NCI-H82 (cell line): ENCODE measurements around the gene MAP4.
A peak's percentile ranks its signal among the peaks of the same experiment; 100 is the strongest.
"Not testable (repeated sequence)": the region's sequence is repeated elsewhere in the genome, so short reads cannot be mapped to it uniquely, and the experiment has no call there.

Source experiments
- DNase-seq: peaks from one replicate; lab custom pipeline; 2025; lab: John Stamatoyannopoulos, UW

The MAP4 gene

GRCh38 chr3:48015431-48016180, 610 bp downstream of the MAP4 start:
- DNase-seq: peak; percentile 28

- DNase-seq: no peak
Observed at GRCh38 chr3:48014358-48014757, 1.9 kb downstream of the MAP4 start.

- DNase-seq: peak; percentile 42
Observed at GRCh38 chr3:48013288-48013980, 2.8 kb downstream of the MAP4 start.

- DNase-seq: no peak
Observed at GRCh38 chr3:48012659-48013058, 3.6 kb downstream of the MAP4 start.

DNA sequence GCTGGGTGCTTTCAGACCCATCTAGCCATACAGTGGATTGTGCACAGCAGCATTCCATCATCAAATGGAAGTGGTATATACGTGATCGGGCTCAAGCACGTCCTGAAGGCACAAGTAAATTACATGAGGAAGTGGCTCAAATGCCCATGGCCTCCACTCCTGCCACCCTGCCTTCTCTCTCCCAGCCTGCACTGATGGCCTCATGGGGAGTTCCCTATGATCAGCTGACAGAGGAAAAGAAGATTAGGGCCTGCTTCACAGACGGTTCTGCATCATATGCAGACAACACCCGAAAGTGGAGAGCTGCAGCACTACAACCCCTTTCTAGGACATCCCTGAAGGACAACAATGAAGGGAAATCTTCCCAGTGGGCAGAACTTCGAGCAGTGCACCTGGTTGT, 8.2 kb downstream of the MAP4 start:
- DNase-seq: not testable (repeated sequence)

- DNase-seq: peak; percentile 4
Observed at GRCh38 chr3:48007361-48007760, 8.9 kb downstream of the MAP4 start.

DNA sequence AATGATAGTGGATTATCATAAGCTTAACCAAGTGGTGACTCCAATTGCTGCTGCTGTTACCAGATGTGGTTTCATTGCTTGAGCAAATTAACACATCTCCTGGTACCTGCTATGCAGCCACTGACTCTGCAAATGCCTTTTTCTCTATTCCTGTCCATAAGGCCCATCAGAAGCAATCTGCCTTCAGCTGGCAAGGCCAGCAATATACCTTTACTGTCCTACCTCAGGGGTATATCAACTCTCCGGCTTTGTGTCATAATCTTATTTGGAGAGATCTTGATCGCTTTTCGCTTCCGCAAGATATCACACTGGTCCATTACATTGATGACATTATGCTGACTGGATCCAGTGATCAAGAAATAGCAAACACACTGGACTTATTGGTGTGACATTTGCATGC, 9.4 kb downstream of the MAP4 start:
- DNase-seq: peak; percentile 48

- DNase-seq: no peak
Observed at GRCh38 chr3:48004694-48005093, 11.5 kb downstream of the MAP4 start.

GRCh38 chr3:48002787-48003186, 13.4 kb downstream of the MAP4 start:
- no peak for DNase-seq

DNA sequence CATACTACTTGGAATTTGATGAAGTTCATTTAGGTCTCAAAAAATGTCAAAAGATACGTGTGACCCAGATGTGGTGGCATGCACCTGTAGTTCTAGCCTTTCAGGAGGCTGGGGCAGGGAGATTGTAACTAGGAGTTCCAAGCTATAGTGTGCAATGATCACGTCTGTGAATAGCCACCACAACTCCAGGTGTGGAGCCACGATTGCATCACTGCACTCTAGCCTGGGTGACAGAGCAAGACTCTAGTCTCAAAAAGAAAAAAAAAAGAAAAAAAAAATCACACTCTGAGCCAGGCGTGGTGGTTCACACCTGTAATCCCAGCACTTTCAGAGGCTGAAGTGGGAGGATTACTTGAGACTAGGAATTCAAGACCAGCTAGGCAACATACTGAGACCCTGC, 14.2 kb downstream of the MAP4 start:
- no peak for DNase-seq

- DNase-seq: no peak
Observed at GRCh38 chr3:48000212-48000611, 16.0 kb downstream of the MAP4 start.

GRCh38 chr3:47996440-47996839, 19.8 kb downstream of the MAP4 start:
- no peak for DNase-seq

GRCh38 chr3:47994180-47994579, 22.0 kb downstream of the MAP4 start:
- DNase-seq: no peak

- DNase-seq: no peak
Observed at GRCh38 chr3:47991341-47991740, 24.9 kb downstream of the MAP4 start.

DNA sequence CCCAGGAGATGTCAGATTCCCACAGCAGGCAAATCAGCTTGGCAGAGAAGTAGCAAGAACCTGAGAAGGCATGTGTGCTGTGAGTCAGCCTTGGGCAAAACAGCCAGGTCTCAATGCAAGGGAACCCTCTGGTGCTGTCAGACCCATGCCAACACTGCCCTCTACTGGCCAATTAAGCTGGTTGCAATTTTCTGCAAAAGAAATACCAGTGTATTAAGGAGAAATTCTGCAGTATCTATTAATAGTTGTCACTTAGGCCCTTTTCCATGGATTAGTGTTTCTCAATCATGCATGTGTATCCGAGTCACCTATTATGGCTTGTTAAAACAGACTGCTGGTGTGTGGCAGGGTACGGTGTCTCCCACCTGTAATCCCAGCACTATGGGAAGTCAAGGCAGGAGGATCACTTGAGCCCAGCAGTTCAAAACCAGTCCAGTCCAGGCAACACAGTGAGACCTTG, 26.2 kb downstream of the MAP4 start:
- peak; percentile 84 for DNase-seq

GRCh38 chr3:47985381-47985780, 30.8 kb downstream of the MAP4 start:
- DNase-seq: no peak

DNA sequence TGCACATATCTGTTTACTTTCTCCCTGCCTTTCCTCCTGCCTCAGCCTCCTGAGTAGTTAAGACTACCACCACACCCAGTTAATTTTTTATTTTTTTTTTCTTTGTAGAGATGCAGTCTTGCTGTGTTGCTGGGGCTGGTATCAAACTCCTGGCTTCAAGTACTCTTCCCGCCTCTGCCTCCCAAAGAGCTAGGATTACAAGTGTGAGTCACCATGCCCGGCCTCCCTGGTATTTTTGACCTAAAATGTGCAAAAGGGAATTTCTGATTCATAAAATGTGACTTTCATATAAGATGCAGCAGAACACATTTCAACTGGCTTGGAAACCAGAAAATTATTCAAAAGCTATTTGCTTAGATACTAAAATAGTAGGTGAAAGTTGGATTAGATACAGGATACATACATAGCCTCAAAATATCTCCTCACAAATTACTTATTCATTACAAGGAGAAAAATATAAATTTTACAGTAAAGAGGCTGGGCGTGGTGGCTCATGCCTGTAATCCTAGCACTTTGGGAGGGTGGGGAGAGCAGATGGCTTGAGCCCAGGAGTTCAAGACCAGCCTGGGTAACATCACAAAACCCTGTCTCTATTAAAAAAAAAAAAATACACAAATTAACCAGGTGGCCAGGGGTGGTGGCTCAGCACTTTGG, 32.0 kb downstream of the MAP4 start:
- no peak for DNase-seq

DNA sequence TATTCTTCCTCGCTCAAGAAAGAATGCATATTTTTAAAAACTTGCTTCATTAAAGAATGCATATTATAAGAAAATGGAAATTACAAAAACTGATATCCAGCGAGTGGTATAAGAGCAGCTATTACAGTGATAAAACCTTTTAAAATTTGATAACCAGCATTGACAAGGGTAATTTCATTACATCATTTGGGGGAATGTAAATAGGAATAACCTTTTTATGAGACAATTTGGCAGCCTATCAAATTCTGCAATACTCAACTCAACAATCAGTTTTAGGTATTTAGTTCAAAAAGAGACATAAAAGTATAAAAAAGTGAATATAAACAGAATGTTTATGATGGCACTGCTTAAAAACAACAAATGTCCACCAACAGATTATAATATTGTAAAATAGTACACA, 35.4 kb downstream of the MAP4 start:
- no peak for DNase-seq

DNA sequence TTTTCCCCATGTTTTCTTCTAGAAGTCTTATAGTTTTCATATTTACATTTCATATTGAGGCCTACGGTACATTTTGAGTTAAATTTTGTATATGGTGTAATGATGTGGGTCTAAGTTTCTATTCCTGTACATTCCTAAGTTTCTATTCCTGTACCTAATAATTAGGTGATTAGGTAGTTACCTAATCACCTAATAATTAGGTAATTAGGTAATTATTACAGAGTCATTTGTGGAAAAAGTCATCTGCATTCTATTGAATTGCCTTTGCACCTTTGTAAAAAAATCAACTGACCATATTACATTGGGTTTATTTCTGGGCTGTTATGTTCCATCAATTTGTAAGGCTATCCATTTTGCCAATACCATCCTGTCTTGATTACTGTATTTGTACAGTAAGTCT, 37.1 kb downstream of the MAP4 start:
- no peak for DNase-seq

DNA sequence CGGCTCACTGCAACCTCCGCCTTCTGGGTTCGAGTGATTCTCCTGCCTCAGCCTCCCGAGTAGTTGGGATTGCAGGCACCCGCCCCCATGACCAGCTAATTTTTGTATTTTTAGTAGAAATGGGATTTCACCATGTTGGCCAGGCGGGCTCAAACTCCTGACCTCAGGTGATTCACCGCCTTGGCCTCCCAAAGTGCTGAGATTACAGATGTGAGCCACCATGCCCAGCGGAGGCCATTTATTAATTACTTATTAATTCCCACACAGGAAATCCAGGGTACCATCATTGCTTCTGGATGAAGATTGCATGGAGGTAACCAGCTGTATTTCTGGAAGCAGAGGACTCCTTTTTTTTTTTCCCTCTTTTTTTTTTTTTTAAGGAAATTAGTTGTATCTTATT, 37.8 kb downstream of the MAP4 start:
- DNase-seq: no peak

DNA sequence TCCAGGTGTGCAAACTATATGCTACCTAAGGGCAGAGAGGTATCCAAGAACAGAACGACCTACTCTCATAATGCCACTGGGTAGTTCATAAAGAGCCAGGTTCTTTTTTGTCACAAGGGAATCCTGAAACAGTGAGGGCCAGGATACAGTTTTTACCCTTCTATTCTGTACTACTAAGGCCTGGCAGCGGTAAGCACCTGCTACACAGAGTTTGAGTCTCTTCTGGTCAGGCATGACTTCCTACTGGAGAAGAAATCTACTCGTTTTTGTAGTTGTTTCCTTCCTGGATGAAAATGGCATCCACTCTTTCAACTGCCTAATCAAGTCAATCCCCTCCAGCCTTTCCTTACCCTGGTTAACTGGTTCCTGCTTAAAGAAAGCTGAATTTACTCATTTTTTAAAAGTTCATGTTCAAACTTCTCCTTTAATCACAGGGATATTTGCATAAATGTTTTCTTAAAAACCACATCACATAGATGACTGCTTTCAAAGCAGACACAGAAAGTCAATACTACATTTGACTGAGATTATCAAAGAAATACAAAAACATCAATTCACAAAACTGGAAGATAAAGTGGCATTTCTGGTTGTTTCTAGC, 40.0 kb downstream of the MAP4 start:
- no peak for DNase-seq

DNA sequence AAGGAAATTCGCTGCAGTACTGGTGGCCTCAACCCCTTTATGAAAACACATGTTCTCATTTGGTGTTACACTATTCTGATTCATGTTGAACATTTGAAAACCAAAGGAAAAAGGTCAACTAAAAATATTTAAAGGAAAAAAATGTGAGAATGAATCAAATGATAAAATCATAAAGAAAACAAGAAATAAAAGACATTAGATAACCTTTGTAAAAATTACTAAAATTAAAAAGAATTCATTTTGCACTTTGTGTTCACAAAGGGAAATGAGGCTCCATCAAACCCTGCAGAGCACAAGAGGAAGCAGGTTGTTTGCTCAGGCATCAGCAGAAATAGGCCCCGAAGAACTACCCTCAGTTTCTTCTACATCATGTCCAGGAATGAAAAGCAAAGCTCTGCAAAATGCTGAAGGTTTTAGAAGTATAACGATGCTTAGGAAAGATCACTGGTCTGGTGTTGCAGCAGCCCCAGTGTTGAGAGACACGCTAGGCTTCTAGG, 41.2 kb downstream of the MAP4 start:
- no peak for DNase-seq

GRCh38 chr3:47971081-47971480, 45.1 kb downstream of the MAP4 start:
- DNase-seq: no peak
